ENCODE data around the gene PPP1R16B.

PPP1R16B gene

GRCh38 chr20:38825901-38826625 is 20.6 kb downstream of the PPP1R16B start:
- DNase-seq (ENCODE audit: low read depth in 2 of 3, low spot score in 2 of 3) = no peak

GRCh38 chr20:38827770-38828281 is 22.3 kb downstream of the PPP1R16B start:
- no peak for DNase-seq (ENCODE audit: low read depth in 2 of 3, low spot score in 2 of 3)

GRCh38 chr20:38828514-38829295 is 23.2 kb downstream of the PPP1R16B start:
- no peak for DNase-seq (ENCODE audit: low read depth in 2 of 3, low spot score in 2 of 3)

GRCh38 chr20:38829296-38829875 is 23.9 kb downstream of the PPP1R16B start:
- no peak for DNase-seq (ENCODE audit: low read depth in 2 of 3, low spot score in 2 of 3)

GRCh38 chr20:38830356-38830755 is 24.9 kb downstream of the PPP1R16B start:
- no peak for DNase-seq (ENCODE audit: low read depth in 2 of 3, low spot score in 2 of 3)

GRCh38 chr20:38831049-38831691 is 25.7 kb downstream of the PPP1R16B start:
- no peak for DNase-seq (ENCODE audit: low read depth in 2 of 3, low spot score in 2 of 3)

- DNase-seq (ENCODE audit: low read depth in 2 of 3, low spot score in 2 of 3) = no peak
Observed at GRCh38 chr20:38831995-38832620, 26.6 kb downstream of the PPP1R16B start.

GRCh38 chr20:38833154-38833856 is 27.8 kb downstream of the PPP1R16B start:
- no peak for DNase-seq (ENCODE audit: low read depth in 2 of 3, low spot score in 2 of 3)

- peak in 1 of 3 experiments; percentile 24 for DNase-seq (ENCODE audit: low read depth in 2 of 3, low spot score in 2 of 3)
Observed at GRCh38 chr20:38833857-38834164, 28.3 kb downstream of the PPP1R16B start.

GRCh38 chr20:38834868-38835267 is 29.4 kb downstream of the PPP1R16B start:
- DNase-seq (ENCODE audit: low read depth in 2 of 3, low spot score in 2 of 3) = no peak

- no peak for DNase-seq (ENCODE audit: low read depth in 2 of 3, low spot score in 2 of 3)
Observed at GRCh38 chr20:38835792-38836191, 30.3 kb downstream of the PPP1R16B start.

GRCh38 chr20:38836991-38837390 is 31.5 kb downstream of the PPP1R16B start:
- no peak for DNase-seq (ENCODE audit: low read depth in 2 of 3, low spot score in 2 of 3)

- no peak for DNase-seq (ENCODE audit: low read depth in 2 of 3, low spot score in 2 of 3)
Observed at GRCh38 chr20:38838326-38838725, 32.8 kb downstream of the PPP1R16B start.

GRCh38 chr20:38839563-38839962 is 34.1 kb downstream of the PPP1R16B start:
- DNase-seq (ENCODE audit: low read depth in 2 of 3, low spot score in 2 of 3) = no peak

- DNase-seq (ENCODE audit: low read depth in 2 of 3, low spot score in 2 of 3) = no peak
Observed at GRCh38 chr20:38840053-38840893, 34.8 kb downstream of the PPP1R16B start.

- no peak for DNase-seq (ENCODE audit: low read depth in 2 of 3, low spot score in 2 of 3)
Observed at GRCh38 chr20:38840894-38841470, 35.5 kb downstream of the PPP1R16B start.

- no peak for DNase-seq (ENCODE audit: low read depth in 2 of 3, low spot score in 2 of 3)
Observed at GRCh38 chr20:38841570-38841969, 36.1 kb downstream of the PPP1R16B start.

- DNase-seq (ENCODE audit: low read depth in 2 of 3, low spot score in 2 of 3) = no peak
Observed at GRCh38 chr20:38842026-38842425, 36.5 kb downstream of the PPP1R16B start.

- DNase-seq (ENCODE audit: low read depth in 2 of 3, low spot score in 2 of 3) = peak in 2 of 3 experiments; percentile 43 to 54
Observed at GRCh38 chr20:38842558-38842981, 37.1 kb downstream of the PPP1R16B start.
